PFSK-1 (cell line): ENCODE data around the gene AKR1B15.

Experiments used
- FOXP2 ChIP-seq: optimal IDR thresholded peaks from 2 replicates; pipeline ENCODE3; 2011; ENCODE audit warnings: borderline replicate concordance, control low read depth, inconsistent platforms; ENCODE audit not compliant: insufficient read depth; ENCODE audit errors: extremely low read length, extremely low read depth
- POLR2AphosphoS5 ChIP-seq: IDR thresholded peaks from 2 replicates; pipeline ENCODE4 v1.6.1; 2012; ENCODE audit warnings: low read depth, mild to moderate bottlenecking, control low read depth, low read length, moderate library complexity
- SIN3A ChIP-seq: IDR thresholded peaks from 2 replicates; pipeline ENCODE4 v1.6.1; 2012; ENCODE audit warnings: mild to moderate bottlenecking, low read length, moderate library complexity, borderline replicate concordance; ENCODE audit not compliant: insufficient read depth
- TAF1 ChIP-seq: IDR thresholded peaks from 2 replicates; pipeline ENCODE4 v1.6.1; 2012; ENCODE audit warnings: low read length, control low read depth, borderline replicate concordance; ENCODE audit not compliant: insufficient read depth
- TF ChIP-seq, protein P1 (sequence below), 2 experiments: IDR thresholded peaks; 2 replicates each; pipeline versions ENCODE4 v1.6.1 to v1.8.0; 2011 to 2012; ENCODE audit warnings: low read depth in 2 of 2, low read length in 2 of 2, control low read depth in 1 of 2, inconsistent platforms in 1 of 2, mild to moderate bottlenecking in 1 of 2, moderate library complexity in 1 of 2; ENCODE audit not compliant: insufficient read depth in 1 of 2

Gene AKR1B15

DNA sequence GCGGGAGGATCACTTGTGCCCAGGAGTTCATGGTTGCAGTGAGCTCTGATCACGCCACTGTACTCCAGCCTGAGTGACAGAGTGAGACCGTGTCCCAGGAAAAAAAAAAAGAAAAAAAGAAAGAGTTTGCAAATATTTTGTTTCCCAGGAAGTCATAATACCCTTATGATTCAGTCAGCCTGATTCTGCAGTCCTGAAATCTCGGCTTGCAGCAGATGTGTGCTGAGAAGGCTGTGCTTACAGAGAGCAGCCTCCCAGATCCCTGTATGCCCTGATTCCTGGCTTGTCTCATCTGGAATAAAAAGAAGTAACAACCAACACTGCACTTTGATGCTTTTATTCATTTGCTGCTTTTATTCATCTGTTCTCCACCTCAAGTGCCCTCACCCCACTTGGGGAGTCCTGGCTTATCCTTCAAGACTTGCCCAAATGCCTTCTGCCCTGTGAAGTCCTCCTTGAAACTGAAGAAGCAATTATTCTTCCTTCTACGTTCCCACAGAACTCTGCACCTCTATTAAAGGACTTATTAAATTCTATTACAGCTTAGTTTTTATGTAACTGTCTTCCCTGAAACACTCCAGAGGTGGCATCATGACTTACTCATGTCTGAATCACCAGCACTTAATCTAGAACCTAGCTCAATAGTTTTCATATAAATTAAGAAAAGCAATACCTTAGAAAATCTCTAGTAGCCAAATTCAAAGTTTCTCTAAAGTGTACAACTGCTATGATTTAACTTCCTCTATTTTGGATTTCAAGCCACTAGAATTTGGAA is 70.0 kb downstream of the AKR1B15 start:
- TF ChIP-seq SIN3A (no peak), FOXP2 (no peak), TAF1 (no peak), POLR2AphosphoS5 (no peak)
- TF ChIP-seq, protein P1, sequence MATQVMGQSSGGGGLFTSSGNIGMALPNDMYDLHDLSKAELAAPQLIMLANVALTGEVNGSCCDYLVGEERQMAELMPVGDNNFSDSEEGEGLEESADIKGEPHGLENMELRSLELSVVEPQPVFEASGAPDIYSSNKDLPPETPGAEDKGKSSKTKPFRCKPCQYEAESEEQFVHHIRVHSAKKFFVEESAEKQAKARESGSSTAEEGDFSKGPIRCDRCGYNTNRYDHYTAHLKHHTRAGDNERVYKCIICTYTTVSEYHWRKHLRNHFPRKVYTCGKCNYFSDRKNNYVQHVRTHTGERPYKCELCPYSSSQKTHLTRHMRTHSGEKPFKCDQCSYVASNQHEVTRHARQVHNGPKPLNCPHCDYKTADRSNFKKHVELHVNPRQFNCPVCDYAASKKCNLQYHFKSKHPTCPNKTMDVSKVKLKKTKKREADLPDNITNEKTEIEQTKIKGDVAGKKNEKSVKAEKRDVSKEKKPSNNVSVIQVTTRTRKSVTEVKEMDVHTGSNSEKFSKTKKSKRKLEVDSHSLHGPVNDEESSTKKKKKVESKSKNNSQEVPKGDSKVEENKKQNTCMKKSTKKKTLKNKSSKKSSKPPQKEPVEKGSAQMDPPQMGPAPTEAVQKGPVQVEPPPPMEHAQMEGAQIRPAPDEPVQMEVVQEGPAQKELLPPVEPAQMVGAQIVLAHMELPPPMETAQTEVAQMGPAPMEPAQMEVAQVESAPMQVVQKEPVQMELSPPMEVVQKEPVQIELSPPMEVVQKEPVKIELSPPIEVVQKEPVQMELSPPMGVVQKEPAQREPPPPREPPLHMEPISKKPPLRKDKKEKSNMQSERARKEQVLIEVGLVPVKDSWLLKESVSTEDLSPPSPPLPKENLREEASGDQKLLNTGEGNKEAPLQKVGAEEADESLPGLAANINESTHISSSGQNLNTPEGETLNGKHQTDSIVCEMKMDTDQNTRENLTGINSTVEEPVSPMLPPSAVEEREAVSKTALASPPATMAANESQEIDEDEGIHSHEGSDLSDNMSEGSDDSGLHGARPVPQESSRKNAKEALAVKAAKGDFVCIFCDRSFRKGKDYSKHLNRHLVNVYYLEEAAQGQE (IDR thresholded peaks at IDR 0.05; ENCODE audit: insufficient read depth in 1 of 2, low read depth in 2 of 2, low read length in 2 of 2): no peak

DNA sequence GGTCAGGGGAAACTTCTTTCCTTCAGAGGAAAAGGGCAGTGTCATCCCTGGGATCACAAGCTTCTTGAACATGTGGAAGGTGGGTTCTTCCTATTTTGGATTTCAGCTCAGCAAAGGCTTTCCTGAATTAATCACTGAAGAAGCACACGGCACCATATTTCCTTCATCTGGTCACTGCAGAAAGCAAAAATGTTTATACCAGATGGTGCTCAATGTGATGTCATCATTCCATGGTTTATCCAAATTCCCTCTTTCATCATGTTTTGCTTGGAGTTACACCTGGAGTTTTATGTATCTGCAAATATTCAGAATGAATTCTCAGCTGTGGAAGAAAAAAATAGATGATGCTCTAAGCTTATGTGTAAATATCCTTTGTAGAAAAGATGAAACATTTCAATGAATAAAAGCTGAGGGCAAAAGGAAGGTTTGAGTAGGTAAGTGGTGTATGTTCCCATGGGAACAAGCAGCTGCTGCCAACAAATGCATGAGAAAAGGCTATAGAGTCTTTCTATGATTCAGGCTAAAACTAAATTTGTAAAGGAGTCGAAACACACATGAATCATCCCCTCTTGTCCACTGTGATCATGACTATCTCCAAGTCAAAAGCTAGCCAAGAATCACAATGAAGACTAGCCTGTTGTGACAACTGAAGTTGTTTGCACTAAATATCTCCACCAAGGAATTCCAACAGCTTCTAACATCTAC is 70.9 kb downstream of the AKR1B15 start:
- TF ChIP-seq TAF1 (no peak), FOXP2 (no peak), SIN3A (no peak), POLR2AphosphoS5 (no peak)
- TF ChIP-seq, protein P1 (IDR thresholded peaks at IDR 0.05; ENCODE audit: insufficient read depth in 1 of 2, low read depth in 2 of 2, low read length in 2 of 2): no peak

DNA sequence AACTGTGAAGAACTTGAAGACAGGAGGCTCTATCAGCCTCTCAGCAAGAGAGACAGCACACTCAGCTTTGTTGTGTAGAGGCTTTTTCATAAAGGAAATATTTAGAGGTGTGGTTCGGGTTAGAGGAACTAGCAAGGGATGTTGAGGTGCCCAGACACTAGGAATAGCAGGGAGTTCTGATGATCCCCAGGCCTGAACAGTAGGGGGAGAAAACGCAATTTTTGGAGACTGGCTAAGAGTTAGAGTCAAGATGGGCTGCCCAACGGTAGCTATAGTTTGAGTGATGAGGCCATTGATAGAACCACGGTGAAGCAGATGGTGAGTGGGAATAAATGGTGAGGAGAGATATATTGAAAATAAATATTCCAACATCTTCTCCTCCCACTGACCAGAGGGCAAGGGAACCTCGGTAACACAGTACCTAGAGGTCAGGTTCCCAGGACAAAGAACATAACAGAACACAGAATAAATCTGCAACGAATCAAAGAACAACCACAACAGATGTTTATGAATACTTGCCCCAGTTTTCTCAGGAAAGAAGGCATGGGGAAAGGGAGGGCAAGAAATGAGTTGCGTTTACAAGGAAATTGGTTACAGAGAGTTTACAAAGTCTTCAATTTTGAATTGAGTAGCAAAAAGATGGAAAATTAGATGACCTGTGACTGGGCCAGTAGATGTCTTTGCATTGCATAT is 73.5 kb downstream of the AKR1B15 start:
- TF ChIP-seq TAF1 (no peak), FOXP2 (no peak), POLR2AphosphoS5 (no peak), SIN3A (no peak)
- TF ChIP-seq, protein P1 (IDR thresholded peaks at IDR 0.05; ENCODE audit: insufficient read depth in 1 of 2, low read depth in 2 of 2, low read length in 2 of 2): no peak

- TF ChIP-seq TAF1: no peak
- TF ChIP-seq, protein P1 (IDR thresholded peaks at IDR 0.05; ENCODE audit: insufficient read depth in 1 of 2, low read depth in 2 of 2, low read length in 2 of 2): no peak
- no peak for TF ChIP-seq FOXP2
- TF ChIP-seq SIN3A: no peak
- TF ChIP-seq POLR2AphosphoS5: no peak
These were observed 74.3 kb downstream of the AKR1B15 start for GRCh38 chr7:134623193-134623592.
